Memory B cell (primary cell): ENCODE measurements around the gene NKAP.
"Not testable (repeated sequence)": the region's sequence is repeated elsewhere in the genome, so short reads cannot be mapped to it uniquely, and the experiment has no call there.

Experiments
- ATAC-seq: fragments of 150-1000 bp; cut with Tn5 transposase; 2 replicates; pipeline ENCODE4 v1.10.0; 2021; ENCODE audit warnings: low read depth, mild to moderate bottlenecking, moderate library complexity
- DNase-seq, 2 donors: peaks; one replicate each; pipeline ENCODE4 v3.0.0; 2022; ENCODE audit warnings: low spot score in 2 of 2
- H3K27ac Mint-ChIP-seq: one replicate; pipeline ENCODE4 v1.8.0; 2022; ENCODE audit warnings: mild to moderate bottlenecking, moderate library complexity, mixed read lengths
- H3K27me3 Mint-ChIP-seq: one replicate; pipeline ENCODE4 v1.8.0; 2022; ENCODE audit warnings: mixed read lengths
- H3K36me3 Mint-ChIP-seq: one replicate; pipeline ENCODE4 v1.8.0; 2022; ENCODE audit warnings: mild to moderate bottlenecking, mixed read lengths
- H3K4me1 Mint-ChIP-seq: one replicate; pipeline ENCODE4 v1.8.0; 2022; ENCODE audit warnings: mixed read lengths
- H3K4me3 Mint-ChIP-seq: one replicate; pipeline ENCODE4 v1.8.0; 2022; ENCODE audit warnings: mild to moderate bottlenecking, moderate library complexity, mixed read lengths
- H3K9me3 Mint-ChIP-seq: one replicate; pipeline ENCODE4 v1.8.0; 2022; ENCODE audit warnings: mixed read lengths

Gene NKAP

GRCh38 chrX:119960625-119961024, 17.1 kb upstream of the NKAP start:
- no peak overlapping the region for H3K4me3 Mint-ChIP-seq
- no peaks in the 10 kb centered on the region for H3K36me3 Mint-ChIP-seq
- ATAC-seq (no peak), DNase-seq (no peak)
- no peaks in the 10 kb centered on the region for H3K9me3 Mint-ChIP-seq
- H3K4me1 Mint-ChIP-seq, result no peaks in the 10 kb centered on the region
- peaks cover 15% of the 10 kb centered on the region for H3K27me3 Mint-ChIP-seq
- H3K27ac Mint-ChIP-seq, result no peak overlapping the region

- not testable (repeated sequence) for ATAC-seq, DNase-seq, H3K36me3 Mint-ChIP-seq, H3K4me3 Mint-ChIP-seq, H3K9me3 Mint-ChIP-seq, H3K4me1 Mint-ChIP-seq, H3K27ac Mint-ChIP-seq
- peaks cover 13% of the 10 kb centered on the region for H3K27me3 Mint-ChIP-seq
Measured at GRCh38 chrX:119955807-119956570, 12.4 kb upstream of the NKAP start.

- Mint-ChIP-seq H3K36me3 (no peaks in the 10 kb centered on the region), H3K4me1 (no peaks in the 10 kb centered on the region), H3K9me3 (no peaks in the 10 kb centered on the region), H3K27ac (no peak overlapping the region), H3K4me3 (no peak overlapping the region), H3K27me3 (peaks cover 10% of the 10 kb centered on the region)
- no peak for DNase-seq
- no peak for ATAC-seq
Measured at GRCh38 chrX:119954374-119954773, 10.8 kb upstream of the NKAP start.

- Mint-ChIP-seq H3K4me1 (peaks cover 2% of the 10 kb centered on the region), H3K27me3 (peaks cover 3% of the 10 kb centered on the region), H3K36me3 (no peaks in the 10 kb centered on the region), H3K27ac (no peak overlapping the region), H3K4me3 (no peak overlapping the region), H3K9me3 (no peaks in the 10 kb centered on the region)
- no peak for ATAC-seq
- DNase-seq, result no peak
Measured at GRCh38 chrX:119948381-119948780, 4.8 kb upstream of the NKAP start.

GRCh38 chrX:119945481-119945880, 1.9 kb upstream of the NKAP start:
- no peak overlapping the region for H3K4me3 Mint-ChIP-seq

GRCh38 chrX:119942831-119943184, 743 bp downstream of the NKAP start:
- DNase-seq (peak in 1 of 2 donors; percentile 1), ATAC-seq (no peak)
- no peaks in the 10 kb centered on the region for H3K9me3 Mint-ChIP-seq
- H3K4me3 Mint-ChIP-seq, result peak overlapping the region; percentile 95
- H3K27ac Mint-ChIP-seq, result peak overlapping the region; percentile 97
- H3K27me3 Mint-ChIP-seq, result no peaks in the 10 kb centered on the region
- peaks cover 4% of the 10 kb centered on the region for H3K36me3 Mint-ChIP-seq
- H3K4me1 Mint-ChIP-seq, result peaks cover 12% of the 10 kb centered on the region

More at GRCh38 chrX:119945481-119945880, 1.9 kb upstream of the NKAP start:
- no peak overlapping the region for H3K27ac Mint-ChIP-seq
- DNase-seq (no peak), ATAC-seq (no peak)
- peaks cover 3% of the 10 kb centered on the region for H3K27me3 Mint-ChIP-seq
- peaks cover 14% of the 10 kb centered on the region for H3K4me1 Mint-ChIP-seq
- peaks cover 3% of the 10 kb centered on the region for H3K36me3 Mint-ChIP-seq
- H3K9me3 Mint-ChIP-seq, result no peaks in the 10 kb centered on the region

GRCh38 chrX:119942173-119942819, 1.3 kb downstream of the NKAP start:
- Mint-ChIP-seq H3K36me3 (peaks cover 5% of the 10 kb centered on the region), H3K4me3 (peak overlapping the region; percentile 95), H3K27me3 (no peaks in the 10 kb centered on the region), H3K4me1 (peaks cover 12% of the 10 kb centered on the region), H3K9me3 (no peaks in the 10 kb centered on the region), H3K27ac (peak overlapping the region; percentile 97)
- ATAC-seq (no peak), DNase-seq (no peak)

- no peaks in the 10 kb centered on the region for H3K27me3 Mint-ChIP-seq
- H3K27ac Mint-ChIP-seq, result no peak overlapping the region
- no peaks in the 10 kb centered on the region for H3K9me3 Mint-ChIP-seq
- DNase-seq, result no peak
- H3K36me3 Mint-ChIP-seq, result peaks cover 5% of the 10 kb centered on the region
- no peak for ATAC-seq
- H3K4me1 Mint-ChIP-seq, result peaks cover 12% of the 10 kb centered on the region
- no peak overlapping the region for H3K4me3 Mint-ChIP-seq
Measured at GRCh38 chrX:119941336-119941735, 2.2 kb downstream of the NKAP start.

- ATAC-seq (no peak), DNase-seq (no peak)
- peaks cover 13% of the 10 kb centered on the region for H3K36me3 Mint-ChIP-seq
- H3K27ac Mint-ChIP-seq, result no peak overlapping the region
- H3K4me3 Mint-ChIP-seq, result no peak overlapping the region
- H3K4me1 Mint-ChIP-seq, result no peaks in the 10 kb centered on the region
- H3K9me3 Mint-ChIP-seq, result no peaks in the 10 kb centered on the region
- no peaks in the 10 kb centered on the region for H3K27me3 Mint-ChIP-seq
Measured at GRCh38 chrX:119935215-119935874, 8.2 kb downstream of the NKAP start.

- not testable (repeated sequence) for H3K27me3 Mint-ChIP-seq, DNase-seq, H3K36me3 Mint-ChIP-seq, H3K27ac Mint-ChIP-seq, ATAC-seq, H3K9me3 Mint-ChIP-seq, H3K4me3 Mint-ChIP-seq, H3K4me1 Mint-ChIP-seq
Measured at GRCh38 chrX:119922391-119922790, 21.2 kb downstream of the NKAP start.

GRCh38 chrX:119919835-119920585, 23.5 kb downstream of the NKAP start:
- H3K4me3 Mint-ChIP-seq, result no peak overlapping the region
- DNase-seq (no peak), ATAC-seq (no peak)
- no peaks in the 10 kb centered on the region for H3K4me1 Mint-ChIP-seq
- H3K27ac Mint-ChIP-seq, result no peak overlapping the region
- H3K27me3 Mint-ChIP-seq, result no peaks in the 10 kb centered on the region
- H3K36me3 Mint-ChIP-seq, result peaks cover under 1% of the 10 kb centered on the region
- H3K9me3 Mint-ChIP-seq, result no peaks in the 10 kb centered on the region

GRCh38 chrX:119917877-119918276, 25.7 kb downstream of the NKAP start:
- H3K4me1 Mint-ChIP-seq, result no peaks in the 10 kb centered on the region
- no peaks in the 10 kb centered on the region for H3K36me3 Mint-ChIP-seq
- H3K4me3 Mint-ChIP-seq, result no peak overlapping the region
- H3K27ac Mint-ChIP-seq, result no peak overlapping the region
- no peaks in the 10 kb centered on the region for H3K27me3 Mint-ChIP-seq
- H3K9me3 Mint-ChIP-seq, result no peaks in the 10 kb centered on the region
- DNase-seq (no peak), ATAC-seq (no peak)

GRCh38 chrX:119916310-119916709, 27.2 kb downstream of the NKAP start:
- no peak for ATAC-seq
- DNase-seq, result no peak
- Mint-ChIP-seq H3K4me3 (no peak overlapping the region), H3K27ac (no peak overlapping the region), H3K9me3 (no peaks in the 10 kb centered on the region), H3K27me3 (no peaks in the 10 kb centered on the region), H3K36me3 (no peaks in the 10 kb centered on the region), H3K4me1 (no peaks in the 10 kb centered on the region)

GRCh38 chrX:119900976-119901375, 42.6 kb downstream of the NKAP start:
- H3K9me3 Mint-ChIP-seq, result no peaks in the 10 kb centered on the region
- no peaks in the 10 kb centered on the region for H3K4me1 Mint-ChIP-seq
- DNase-seq, result no peak
- H3K27me3 Mint-ChIP-seq, result peaks cover 4% of the 10 kb centered on the region
- no peak overlapping the region for H3K27ac Mint-ChIP-seq
- ATAC-seq, result no peak
- no peaks in the 10 kb centered on the region for H3K36me3 Mint-ChIP-seq
- H3K4me3 Mint-ChIP-seq, result no peak overlapping the region
